Neuronal stem cell (in vitro differentiated cells): ENCODE data around the gene CYP46A1. TPM values are rescaled to one million over a fixed set of nuclear protein-coding genes. Genes with fewer than 3 reads are reported as not detected.

Source experiments
- DNase-seq: peaks from one replicate; pipeline ENCODE4 v3.0.0-alpha.2; 2013; ENCODE audit warnings: low spot score
- H2AFZ ChIP-seq: one replicate; pipeline ENCODE4 v1.6.1; 2013; ENCODE audit warnings: mild to moderate bottlenecking, low read length, inconsistent platforms
- H2AK5ac ChIP-seq: 2 replicates; pipeline ENCODE4 v1.6.1; 2013; ENCODE audit warnings: low read depth, mild to moderate bottlenecking, inconsistent platforms, low read length, moderate library complexity, mixed read lengths
- H2BK120ac ChIP-seq: 2 replicates; pipeline ENCODE4 v1.6.1; 2013; ENCODE audit warnings: low read depth, mild to moderate bottlenecking, inconsistent platforms, low read length, moderate library complexity, mixed read lengths
- H2BK12ac ChIP-seq: one replicate; pipeline ENCODE4 v1.6.1; 2013; ENCODE audit warnings: low read length, inconsistent platforms
- H2BK15ac ChIP-seq: 2 replicates; pipeline ENCODE4 v1.6.1; 2013; ENCODE audit warnings: mild to moderate bottlenecking, low read length, inconsistent platforms, mixed read lengths
- H2BK5ac ChIP-seq: one replicate; pipeline ENCODE4 v1.6.1; 2013; ENCODE audit warnings: inconsistent platforms, mild to moderate bottlenecking, low read length, moderate library complexity
- H3K14ac ChIP-seq: one replicate; pipeline ENCODE4 v1.6.1; 2013; ENCODE audit warnings: low read length, inconsistent platforms
- H3K18ac ChIP-seq: 2 replicates; pipeline ENCODE4 v1.6.1; 2013; ENCODE audit warnings: low read length, inconsistent platforms
- H3K23ac ChIP-seq: 2 replicates; pipeline ENCODE4 v1.6.1; 2013; ENCODE audit warnings: low read depth, mild to moderate bottlenecking, mixed read lengths, low read length, inconsistent platforms; ENCODE audit not compliant: poor library complexity
- H3K27ac ChIP-seq: replicated peaks from 3 replicates; pipeline ENCODE4 v1.5.1; 2013; ENCODE audit warnings: low read length, inconsistent platforms
- H3K27me3 ChIP-seq, 3 experiments: 2 replicates each; pipeline ENCODE4 v1.6.1; 2013; ENCODE audit warnings: low read length in 3 of 3, mild to moderate bottlenecking in 2 of 3, inconsistent platforms in 1 of 3, low read depth in 1 of 3, mixed read lengths in 1 of 3, moderate library complexity in 1 of 3; ENCODE audit not compliant: control insufficient read depth in 3 of 3, insufficient read depth in 3 of 3
- H3K36me3 ChIP-seq, 2 donors: replicated peaks in 1 of 2; 2 replicates each; pipeline ENCODE4 v1.6.1; 2013; ENCODE audit warnings: low read length in 2 of 2; ENCODE audit not compliant: control insufficient read depth in 2 of 2, insufficient read depth in 2 of 2
- H3K4ac ChIP-seq: 2 replicates; pipeline ENCODE4 v1.6.1; 2013; ENCODE audit warnings: inconsistent platforms, mild to moderate bottlenecking, low read length, moderate library complexity
- H3K4me1 ChIP-seq, 2 donors: 1 replicate in 1 of 2; 2 replicates in 1 of 2; pipeline ENCODE4 v1.6.1; 2013; ENCODE audit warnings: low read length in 2 of 2, low read depth in 1 of 2; ENCODE audit not compliant: control insufficient read depth in 2 of 2, insufficient read depth in 1 of 2
- H3K4me2 ChIP-seq: one replicate; pipeline ENCODE4 v1.6.1; 2013; ENCODE audit warnings: mild to moderate bottlenecking, low read length, inconsistent platforms; ENCODE audit not compliant: insufficient read depth, poor library complexity, severe bottlenecking
- H3K4me3 ChIP-seq, 2 donors: 2 replicates each; pipeline ENCODE4 v1.5.1; 2013; ENCODE audit warnings: low read length in 2 of 2, mild to moderate bottlenecking in 2 of 2, inconsistent platforms in 1 of 2, moderate library complexity in 1 of 2
- H3K79me1 ChIP-seq: one replicate; pipeline ENCODE4 v1.6.1; 2013; ENCODE audit warnings: low read depth, mild to moderate bottlenecking, inconsistent platforms, low read length, moderate library complexity
- H3K9ac ChIP-seq: one replicate; pipeline ENCODE4 v1.6.1; 2013; ENCODE audit warnings: mild to moderate bottlenecking, low read depth, low read length, inconsistent platforms; ENCODE audit not compliant: poor library complexity
- H3K9me3 ChIP-seq, 2 donors: replicated peaks in 1 of 2; 2 replicates each; pipeline versions ENCODE3 to v1.6.1; 2013; ENCODE audit warnings: low read length in 2 of 2, mild to moderate bottlenecking in 2 of 2, inconsistent platforms in 1 of 2, low read depth in 1 of 2, mixed read lengths in 1 of 2, moderate library complexity in 1 of 2; ENCODE audit not compliant: control insufficient read depth in 2 of 2, insufficient read depth in 1 of 2
- H4K8ac ChIP-seq: one replicate; pipeline ENCODE4 v1.6.1; 2013; ENCODE audit warnings: low read depth, mild to moderate bottlenecking, inconsistent platforms, low read length, moderate library complexity
- H4K91ac ChIP-seq: one replicate; pipeline ENCODE4 v1.6.1; 2013; ENCODE audit warnings: low read length, low read depth, mild to moderate bottlenecking, inconsistent platforms; ENCODE audit not compliant: poor library complexity
- WGBS, 2 donors: extraction: QIAGEN DNeasy Blood & Tissue Kit; methylation state at CpG; one replicate each; pipeline ENCODE4 v1.1.7; 2013; ENCODE audit warnings: missing lambda C conversion rate in 2 of 2, mixed read lengths in 1 of 2; ENCODE audit not compliant: insufficient read length in 2 of 2, insufficient replicate concordance in 1 of 2; ENCODE audit errors: extremely low coverage in 2 of 2; 5-methylcytosine and 5-hydroxymethylcytosine counted together
- polyA plus RNA-seq, 2 experiments: library from polyadenylated mRNA; stranded (reverse); fragments of 200-250 nt; gene quantifications; one replicate each; pipeline ENCODE4 v1.2.3, GENCODE V29; 2013

The CYP46A1 gene
- polyA plus RNA-seq (2013, experiment 1 of 2), result 1.5 TPM
- polyA plus RNA-seq (2013, experiment 2 of 2), result 1.6 TPM

DNA sequence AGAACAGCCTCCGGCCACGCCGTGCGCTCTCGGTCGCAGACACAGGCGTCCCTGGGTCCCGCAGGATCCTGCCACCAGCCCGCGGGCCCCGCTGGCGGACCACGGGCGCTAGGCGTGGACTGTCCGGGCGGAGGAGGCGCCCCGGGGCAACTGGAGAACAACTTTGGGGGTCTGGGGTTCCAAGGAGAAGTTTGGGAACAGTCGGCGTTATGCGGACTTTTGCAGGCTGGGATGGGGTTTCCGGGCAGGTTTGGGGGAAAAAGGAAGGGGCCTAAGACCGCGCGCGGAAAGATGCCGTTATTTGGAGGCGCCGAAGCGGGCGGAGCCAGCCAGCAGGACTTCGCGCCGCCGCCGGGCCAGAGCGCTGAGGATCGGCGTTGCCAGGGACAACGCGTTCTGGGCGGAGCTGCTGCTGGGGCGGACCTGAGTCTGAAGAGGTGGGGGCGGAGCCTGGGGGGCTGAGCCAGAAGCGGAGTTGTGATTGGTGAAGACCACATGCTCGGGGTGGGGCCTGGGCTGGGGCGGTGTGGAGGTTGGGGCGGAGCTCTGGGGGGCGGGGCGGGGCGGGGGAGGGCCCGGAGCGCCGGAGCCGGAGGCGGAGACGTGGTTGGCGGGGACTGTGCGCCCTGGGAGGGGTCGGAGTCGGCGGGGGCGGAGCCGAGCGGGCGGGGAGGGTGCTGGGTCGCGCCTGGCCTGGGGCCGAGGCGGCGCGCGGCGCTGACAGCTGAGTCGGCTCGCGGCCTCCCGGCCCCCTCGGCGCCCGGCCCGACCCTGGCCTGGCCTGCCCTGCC lies at the start of gene CYP46A1:
Gene CYP46A1 (plus strand): TSS at position 680 of the 791 bp plus-strand sequence. CDS start 120 bp downstream, outside the sequence.
- peak within 1 kb of the TSS; percentile 87 for H3K9ac ChIP-seq
- H3K18ac ChIP-seq, result peak within 1 kb of the TSS; percentile 90
- H2BK5ac ChIP-seq, result peak within 1 kb of the TSS; percentile 96
- H3K4me1 ChIP-seq, result peaks cover 9 to 19% of the 10 kb centered on the region in 2 donors
- WGBS, 2 donors, result no CpG with 5 or more reads among the region's 83 CpGs
- H2AFZ ChIP-seq, result peak within 1 kb of the TSS; percentile 96
- H3K27me3 ChIP-seq, result no peaks in the 10 kb centered on the region
- no peak within 1 kb of the TSS for H3K27ac ChIP-seq
- peak within 1 kb of the TSS; percentile 83 for H4K8ac ChIP-seq
- peak within 1 kb of the TSS; percentile 8 for H3K23ac ChIP-seq
- H3K4ac ChIP-seq, result no peak within 1 kb of the TSS
- H2BK15ac ChIP-seq, result no peak within 1 kb of the TSS
- peaks cover 3% of the 10 kb centered on the region for H3K79me1 ChIP-seq
- H3K9me3 ChIP-seq, result peaks cover 2 to 5% of the 10 kb centered on the region in 2 donors
- H2AK5ac ChIP-seq, result peak within 1 kb of the TSS; percentile 3
- H2BK12ac ChIP-seq, result no peak within 1 kb of the TSS
- peak within 1 kb of the TSS; percentile 98 for H3K4me2 ChIP-seq
- H2BK120ac ChIP-seq, result peak within 1 kb of the TSS; percentile 52
- H3K36me3 ChIP-seq, result no peaks in the 10 kb centered on the region
- H4K91ac ChIP-seq, result no peak within 1 kb of the TSS
- peak within 1 kb of the TSS; percentile 75 to 93 for H3K4me3 ChIP-seq
- peak; percentile 99 for DNase-seq
- H3K14ac ChIP-seq, result no peak within 1 kb of the TSS

DNA sequence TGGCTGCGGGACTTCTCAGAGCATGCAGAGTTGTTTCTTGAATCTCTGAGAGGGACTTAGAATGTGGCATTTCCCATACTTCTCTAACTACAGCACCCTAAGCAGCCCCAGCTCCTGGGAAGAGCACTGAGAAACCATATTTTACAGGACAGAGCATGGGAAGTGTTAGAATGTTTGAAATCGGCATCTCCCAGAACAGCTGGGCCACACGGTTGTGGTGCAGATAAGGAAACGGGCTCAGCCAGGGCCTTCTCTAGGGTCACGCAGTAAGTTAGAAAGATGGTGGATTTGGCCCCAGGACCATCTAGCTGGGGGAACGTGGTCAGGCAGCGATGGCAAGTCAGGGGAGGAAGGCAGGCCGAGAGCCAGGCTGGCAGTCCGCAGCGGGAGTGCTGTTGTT lies 49.7 kb upstream of the CYP46A1 start:
- H3K18ac ChIP-seq, result no peak overlapping the region
- H3K9me3 ChIP-seq, result no peaks in the 10 kb centered on the region
- no peak overlapping the region for H4K91ac ChIP-seq
- peak overlapping the region; percentile 85 for H2BK12ac ChIP-seq
- no peak overlapping the region for H2BK5ac ChIP-seq
- H2AK5ac ChIP-seq, result no peak overlapping the region
- H2BK120ac ChIP-seq, result no peak overlapping the region
- H3K4me3 ChIP-seq, result no peak overlapping the region
- H4K8ac ChIP-seq, result no peak overlapping the region
- no peaks in the 10 kb centered on the region for H3K79me1 ChIP-seq
- peak overlapping the region; percentile 79 for H2BK15ac ChIP-seq
- no peak overlapping the region for H3K27ac ChIP-seq
- H3K23ac ChIP-seq, result no peak overlapping the region
- DNase-seq, result no peak
- no peaks in the 10 kb centered on the region for H3K27me3 ChIP-seq
- peak overlapping the region; percentile 21 for H2AFZ ChIP-seq
- WGBS, 2 donors, result no CpG with 5 or more reads among the region's 10 CpGs
- no peak overlapping the region for H3K9ac ChIP-seq
- no peak overlapping the region for H3K4ac ChIP-seq
- no peak overlapping the region for H3K14ac ChIP-seq
- no peak overlapping the region for H3K4me2 ChIP-seq
- H3K4me1 ChIP-seq, result peaks cover 1 to 13% of the 10 kb centered on the region in 2 donors
- no peaks in the 10 kb centered on the region for H3K36me3 ChIP-seq

DNA sequence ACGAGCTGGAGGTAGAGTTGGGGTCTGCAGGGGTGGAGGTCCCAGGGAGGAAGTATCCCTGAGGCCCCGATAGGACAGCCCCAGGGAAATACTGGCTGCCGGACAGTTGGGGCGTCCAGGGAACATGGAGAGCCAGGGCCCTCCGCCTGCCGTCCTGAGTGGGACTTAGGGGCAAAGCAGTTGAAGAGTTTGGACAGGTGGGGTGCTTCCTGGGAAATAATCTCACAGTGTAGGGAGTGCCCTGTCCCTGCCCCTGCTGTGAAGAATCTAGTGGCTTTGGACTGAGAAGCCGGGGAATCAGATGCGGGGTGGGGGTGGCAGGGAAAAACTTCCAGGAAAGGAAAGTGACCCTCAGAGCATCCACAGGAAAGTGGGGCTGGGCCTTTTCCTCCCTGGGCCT lies 49.0 kb upstream of the CYP46A1 start:
- no CpG with 5 or more reads among the region's 8 CpGs for WGBS, 2 donors
- Histone ChIP-seq H2BK5ac (peak overlapping the region; percentile 43), H2BK12ac (no peak overlapping the region), H3K4ac (no peak overlapping the region), H2AFZ (peak overlapping the region; percentile 21), H4K91ac (no peak overlapping the region), H2AK5ac (no peak overlapping the region), H3K18ac (no peak overlapping the region), H3K4me2 (no peak overlapping the region), H3K4me1 (peaks cover 1 to 13% of the 10 kb centered on the region in 2 donors), H3K14ac (no peak overlapping the region), H3K36me3 (no peaks in the 10 kb centered on the region), H3K27ac (no peak overlapping the region), H3K79me1 (no peaks in the 10 kb centered on the region), H3K9me3 (no peaks in the 10 kb centered on the region), H3K4me3 (no peak overlapping the region), H3K27me3 (no peaks in the 10 kb centered on the region), H2BK120ac (no peak overlapping the region), H3K23ac (no peak overlapping the region), H2BK15ac (peak overlapping the region; percentile 79), H3K9ac (no peak overlapping the region), H4K8ac (no peak overlapping the region)
- DNase-seq, result no peak

DNA sequence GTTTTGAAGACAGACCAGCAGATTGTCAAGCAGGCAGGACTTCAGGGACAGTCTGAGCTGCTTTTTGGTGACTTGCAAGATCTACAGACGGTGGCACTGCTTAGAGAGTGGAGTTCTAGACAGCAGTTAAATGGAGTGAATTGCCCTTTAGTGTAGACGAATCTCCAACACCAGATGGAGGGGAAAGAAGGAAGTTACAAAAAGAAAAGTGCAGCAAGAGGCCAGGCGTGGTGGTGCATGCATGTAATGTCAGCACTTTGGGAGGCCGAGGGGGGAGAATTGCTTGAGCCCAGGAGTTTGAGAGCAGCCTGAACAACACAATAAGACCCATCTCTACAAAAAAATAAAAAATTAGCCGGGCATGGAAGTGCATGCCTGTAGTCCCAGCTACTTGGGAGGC lies 47.6 kb upstream of the CYP46A1 start:
- Histone ChIP-seq H4K8ac (no peak overlapping the region), H2BK5ac (no peak overlapping the region), H4K91ac (no peak overlapping the region), H3K27me3 (no peaks in the 10 kb centered on the region), H3K14ac (no peak overlapping the region), H3K4me2 (no peak overlapping the region), H3K4me1 (peaks cover 1 to 13% of the 10 kb centered on the region in 2 donors), H2AK5ac (no peak overlapping the region), H3K4ac (no peak overlapping the region), H3K79me1 (no peaks in the 10 kb centered on the region), H3K36me3 (no peaks in the 10 kb centered on the region), H2BK15ac (no peak overlapping the region), H3K9me3 (no peaks in the 10 kb centered on the region), H2AFZ (peak overlapping the region; percentile 33), H3K9ac (no peak overlapping the region), H3K4me3 (no peak overlapping the region), H3K27ac (no peak overlapping the region), H2BK120ac (no peak overlapping the region), H3K18ac (no peak overlapping the region), H2BK12ac (no peak overlapping the region), H3K23ac (no peak overlapping the region)
- WGBS, 2 donors, result no CpG with 5 or more reads among the region's 5 CpGs
- DNase-seq, result no peak
